PC-9 (cell line): ENCODE data around the gene APBA1.

ENCODE experiments used
- CTCF ChIP-seq: fragments of 200-600 bp; sonication (generic); conservative IDR thresholded peaks from 2 replicates; pipeline ENCODE4 v1.6.1; 2017; ENCODE audit warnings: mixed run types, antibody characterized with exemption, mild to moderate bottlenecking, moderate library complexity
- EZH2 ChIP-seq: fragments of 200-600 bp; sonication (generic); IDR thresholded peaks from 2 replicates; pipeline ENCODE4 v1.8.0; 2017; ENCODE audit warnings: antibody characterized with exemption, low read depth

GRCh38 chr9:69657269-69657668 lies 14.9 kb downstream of the APBA1 start:
- TF ChIP-seq CTCF (no peak), EZH2 (no peak)
